HepG2 (cell line): ENCODE results near the gene PSORS1C2. TPM values are rescaled to one million over a fixed set of nuclear protein-coding genes. Genes with fewer than 3 reads are reported as not detected.

Experiments used
- FLYWCH1 ChIP-seq: sonication (generic); formaldehyde crosslinking; IDR thresholded peaks from 2 replicates; pipeline ENCODE4 v1.8.1; 2023; ENCODE audit warnings: mild to moderate bottlenecking, missing genetic modification reagents
- FOXP4 ChIP-seq: sonication (generic); formaldehyde crosslinking; IDR thresholded peaks from 2 replicates; pipeline ENCODE4 v1.4.0; 2020; ENCODE audit warnings: missing genetic modification reagents
- HNF4A ChIP-seq: sonication (generic); formaldehyde crosslinking; IDR thresholded peaks from 2 replicates; pipeline ENCODE4 v1.4.0; 2020; ENCODE audit warnings: missing genetic modification reagents
- HNRNPH1 ChIP-seq: fragments of 200-400 bp; formaldehyde crosslinking; optimal IDR thresholded peaks from 2 replicates; pipeline ENCODE3; 2017; ENCODE audit warnings: mild to moderate bottlenecking, low read depth, low read length
- HNRNPK ChIP-seq: fragments of 200-400 bp; formaldehyde crosslinking; IDR thresholded peaks from 2 replicates; pipeline ENCODE4 v1.6.1; 2018; ENCODE audit warnings: low read length, low read depth, moderate library complexity, mild to moderate bottlenecking; ENCODE audit not compliant: poor library complexity, severe bottlenecking
- KAT8 ChIP-seq: IDR thresholded peaks from 2 replicates; pipeline ENCODE4 v1.6.1; 2016; ENCODE audit warnings: missing genetic modification reagents, missing compliant biosample characterization
- MAF1 ChIP-seq: sonication (generic); formaldehyde crosslinking; IDR thresholded peaks from 2 replicates; pipeline ENCODE4 v1.5.0; 2020; ENCODE audit warnings: missing genetic modification reagents, borderline replicate concordance
- MEIS1 ChIP-seq: sonication (generic); formaldehyde crosslinking; IDR thresholded peaks from 2 replicates; pipeline ENCODE4 v1.9.0; 2021; ENCODE audit warnings: mild to moderate bottlenecking, missing genetic modification reagents, moderate library complexity, borderline replicate concordance
- MLX ChIP-seq: IDR thresholded peaks from 2 replicates; pipeline ENCODE4 v1.6.1; 2016
- NFKBIZ ChIP-seq: IDR thresholded peaks from 2 replicates; pipeline ENCODE4 v1.6.1; 2018; ENCODE audit warnings: missing genetic modification reagents, missing compliant biosample characterization
- NKX3-1 ChIP-seq: sonication (generic); formaldehyde crosslinking; IDR thresholded peaks from 2 replicates; pipeline ENCODE4 v1.5.0; 2020; ENCODE audit warnings: missing genetic modification reagents
- PHF21A ChIP-seq: sonication (generic); formaldehyde crosslinking; IDR thresholded peaks from 2 replicates; pipeline ENCODE4 v1.5.0; 2020; ENCODE audit warnings: mild to moderate bottlenecking, missing genetic modification reagents
- RBFOX2 ChIP-seq: fragments of 200-400 bp; formaldehyde crosslinking; IDR thresholded peaks from 2 replicates; pipeline ENCODE4 v1.6.1; 2017; ENCODE audit warnings: low read depth, mild to moderate bottlenecking, low read length
- SRSF4 ChIP-seq: fragments of 200-400 bp; formaldehyde crosslinking; IDR thresholded peaks from one replicate; pipeline ENCODE4 v1.6.1; 2018; ENCODE audit warnings: mild to moderate bottlenecking, low read depth, low read length, moderate library complexity; ENCODE audit not compliant: poor library complexity, severe bottlenecking
- ZBTB39 ChIP-seq: sonication (generic); formaldehyde crosslinking; IDR thresholded peaks from 2 replicates; pipeline ENCODE4 v1.5.0; 2020; ENCODE audit warnings: missing genetic modification reagents
- ZNF30 ChIP-seq: sonication (generic); formaldehyde crosslinking; IDR thresholded peaks from 2 replicates; pipeline ENCODE4 v1.5.0; 2020; ENCODE audit warnings: mild to moderate bottlenecking, missing genetic modification reagents
- ZNF33B ChIP-seq: sonication (generic); formaldehyde crosslinking; IDR thresholded peaks from 2 replicates; pipeline ENCODE4 v1.5.1; 2020; ENCODE audit warnings: mild to moderate bottlenecking, missing genetic modification reagents
- ZNF432 ChIP-seq: sonication (generic); formaldehyde crosslinking; IDR thresholded peaks from 2 replicates; pipeline ENCODE4 v1.5.0; 2020; ENCODE audit warnings: missing genetic modification reagents, mild to moderate bottlenecking, borderline replicate concordance
- ZNF460 ChIP-seq: sonication (generic); formaldehyde crosslinking; IDR thresholded peaks from 2 replicates; pipeline ENCODE4 v1.5.1; 2020; ENCODE audit warnings: missing genetic modification reagents, mild to moderate bottlenecking, borderline replicate concordance
- ZNF510 ChIP-seq: sonication (generic); formaldehyde crosslinking; IDR thresholded peaks from 2 replicates; pipeline ENCODE4 v1.4.0; 2020; ENCODE audit warnings: low read depth, mild to moderate bottlenecking, missing genetic modification reagents
- ZNF512 ChIP-seq: sonication (generic); formaldehyde crosslinking; IDR thresholded peaks from 2 replicates; pipeline ENCODE4 v1.4.0; 2020; ENCODE audit warnings: mild to moderate bottlenecking, missing genetic modification reagents
- ZNF724P ChIP-seq: sonication (generic); formaldehyde crosslinking; IDR thresholded peaks from 2 replicates; pipeline ENCODE4 v1.8.0; 2022; ENCODE audit warnings: missing genetic modification reagents, borderline replicate concordance
- ZNF761 ChIP-seq: sonication (generic); formaldehyde crosslinking; conservative IDR thresholded peaks from 2 replicates; pipeline ENCODE4 v1.4.0; 2020; ENCODE audit warnings: mild to moderate bottlenecking, missing genetic modification reagents
- polyA plus RNA-seq, 8 experiments: library from polyadenylated mRNA; depleted of rRNA in 3 of 8; stranded (reverse) in 7 of 8; unstranded in 1 of 8; fragments of >200 nt; fragmentation: Illumina TruSeq in 4 of 8; extraction: Trizol in 4 of 8; gene quantifications; 2 replicates each; pipeline versions ENCODE4 v1.2.1 to v1.2.3, GENCODE V29; 2011 to 2016; ENCODE audit warnings: low read depth in 4 of 8, missing spikeins in 1 of 8, mixed read lengths in 1 of 8; ENCODE audit not compliant: insufficient read depth in 1 of 8
- total RNA-seq, 5 experiments: library from RNA; depleted of rRNA; stranded (reverse); fragments of >200 nt; fragmentation: Illumina TruSeq; extraction: Trizol; gene quantifications; 2 replicates each; pipeline ENCODE4 v1.2.3, GENCODE V29; 2016; ENCODE audit warnings: low read depth in 1 of 5

Gene PSORS1C2
- total and polyA plus RNA-seq, 2 of the 13 experiments (the other 11 are each of a cell fraction or from before 2014, with no cell fraction given): not detected

- TF ChIP-seq NKX3-1 (no peak), SRSF4 (no peak), HNRNPH1 (no peak), RBFOX2 (peak; percentile 62), HNF4A (CRISPR knock-in tag) (peak; percentile 83), ZNF30 (CRISPR knock-in tag) (no peak), ZNF761 (peak; percentile 80; the same call in 1 of the 2 replicates), MEIS1 (no peak), KAT8 (CRISPR knock-in tag) (no peak), ZNF432 (CRISPR knock-in tag) (no peak), MLX (CRISPR knock-in tag) (no peak), ZNF460 (CRISPR knock-in tag) (no peak), PHF21A (CRISPR knock-in tag) (peak; percentile 88), MAF1 (CRISPR knock-in tag) (no peak), ZNF512 (CRISPR knock-in tag) (no peak), HNRNPK (peak; percentile 96), FLYWCH1 (CRISPR knock-in tag) (no peak), ZNF33B (CRISPR knock-in tag) (peak; percentile 50; the same call in 1 of the 2 replicates), FOXP4 (CRISPR knock-in tag) (no peak), NFKBIZ (CRISPR knock-in tag) (no peak), ZBTB39 (CRISPR knock-in tag) (no peak), ZNF510 (CRISPR knock-in tag) (peak; percentile 88; the same call in 1 of the 2 replicates), ZNF724P (CRISPR knock-in tag) (peak; percentile 96; the same call in 1 of the 2 replicates)
Measured at GRCh38 chr6:31158140-31158862, 19.4 kb upstream of the PSORS1C2 start, which contains the start of gene TCF19 (continued).
